ENCODE results near the gene CRAT. TPM values are rescaled to one million over a fixed set of nuclear protein-coding genes. Genes with fewer than 3 reads are reported as not detected.

The CRAT gene
- total and polyA plus RNA-seq, 2 of the 4 experiments (the other 2 are of a cell fraction) = 18.8 to 41.6 TPM

DNA sequence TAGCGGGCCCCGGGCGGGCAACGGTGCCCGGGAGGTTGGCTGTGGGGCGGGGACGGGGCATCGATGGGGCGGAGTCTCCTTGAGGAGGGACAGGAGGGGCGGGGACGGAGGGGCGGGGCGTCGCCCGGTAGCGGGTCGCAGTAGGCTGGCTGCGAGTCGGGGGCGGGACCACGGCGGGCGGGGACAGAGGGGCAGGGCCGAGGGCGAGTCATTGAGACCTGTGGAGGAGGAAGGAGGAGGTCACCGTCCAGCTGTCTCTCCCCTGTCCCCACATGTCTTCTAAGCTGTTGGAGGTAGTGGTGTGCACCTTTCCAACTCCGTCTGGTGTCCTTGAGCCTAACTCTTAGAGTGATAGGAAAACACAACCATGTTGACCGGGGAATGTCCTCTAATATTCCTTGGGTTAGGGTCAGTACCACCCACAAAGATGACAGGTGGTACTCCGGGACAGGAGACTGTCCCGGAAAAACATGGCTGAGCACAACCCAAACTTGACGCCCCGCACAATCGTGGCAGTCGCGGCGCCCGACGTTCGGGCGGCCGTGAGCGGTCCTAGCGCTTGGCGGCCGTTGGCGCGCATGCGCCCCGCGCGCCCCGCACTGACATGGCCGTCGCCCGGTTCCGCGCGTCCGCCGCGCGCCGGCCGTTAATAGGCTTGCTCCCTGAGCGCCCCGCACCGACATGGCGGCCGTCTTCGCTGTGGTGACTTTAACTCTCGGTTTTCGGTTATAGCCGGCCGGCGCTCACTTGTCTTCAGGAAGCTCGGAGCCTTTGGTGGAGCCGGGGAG, at the start of gene CRAT, which contains the start of gene PTPA (continued):
- TF ChIP-seq, protein P1, sequence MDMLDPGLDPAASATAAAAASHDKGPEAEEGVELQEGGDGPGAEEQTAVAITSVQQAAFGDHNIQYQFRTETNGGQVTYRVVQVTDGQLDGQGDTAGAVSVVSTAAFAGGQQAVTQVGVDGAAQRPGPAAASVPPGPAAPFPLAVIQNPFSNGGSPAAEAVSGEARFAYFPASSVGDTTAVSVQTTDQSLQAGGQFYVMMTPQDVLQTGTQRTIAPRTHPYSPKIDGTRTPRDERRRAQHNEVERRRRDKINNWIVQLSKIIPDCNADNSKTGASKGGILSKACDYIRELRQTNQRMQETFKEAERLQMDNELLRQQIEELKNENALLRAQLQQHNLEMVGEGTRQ (IDR thresholded peaks at IDR 0.05; ENCODE audit: low read depth, low read length) = peak; percentile 13; the same call in 1 of the 2 replicates
- no peak for TF ChIP-seq RCOR1 (IDR thresholded peaks at IDR 0.05; ENCODE audit: insufficient replicate concordance, low read length)
- TF ChIP-seq CEBPB (IDR thresholded peaks at IDR 0.05; ENCODE audit: low read depth, low read length) = no peak

DNA sequence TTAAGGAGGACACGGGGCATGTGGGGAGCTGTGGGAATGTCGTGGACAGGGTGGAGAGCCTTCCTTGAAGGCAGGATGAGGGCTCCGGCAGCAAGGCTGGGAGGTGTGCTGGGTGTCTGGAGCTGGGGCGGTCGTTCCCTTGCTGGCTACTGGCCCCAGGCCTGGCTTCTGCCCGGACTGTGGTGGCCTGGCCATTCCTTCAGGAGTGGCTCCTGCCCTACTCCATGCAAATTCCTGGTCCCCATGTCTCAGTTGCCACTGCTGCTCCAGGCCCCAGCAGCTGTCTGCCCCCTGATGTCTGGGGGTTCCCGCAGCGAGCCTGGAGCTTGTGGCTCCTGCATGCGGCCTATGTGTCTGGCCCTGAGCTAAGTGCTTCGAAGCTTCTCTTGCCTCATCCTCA, 45.6 kb upstream of the CRAT start:
- Histone ChIP-seq H3K4ac (ENCODE audit: low read depth, low read length) (no peak overlapping the region), H2BK15ac (ENCODE audit: low read depth, low read length) (no peak overlapping the region), H3K4me3 (ENCODE audit: insufficient read depth, low read depth, low read length) (no peak overlapping the region), H3K56ac (ENCODE audit: extremely low read depth, insufficient read depth, low read length) (no peak overlapping the region), H4K20me1 (ENCODE audit: insufficient read depth, low read length) (no peaks in the 10 kb centered on the region), H2BK5ac (ENCODE audit: low read depth, low read length, poor library complexity, severe bottlenecking) (no peak overlapping the region), H3K14ac (replicated peaks; ENCODE audit: low read depth, low read length) (no peak overlapping the region), H3K18ac (ENCODE audit: low read depth, low read length) (no peak overlapping the region), H2AK5ac (ENCODE audit: low read depth, low read length) (no peak overlapping the region), H3K36me3 (ENCODE audit: control insufficient read depth, insufficient read depth, low read length) (peaks cover 16% of the 10 kb centered on the region; the same call in 1 of the 2 replicates), H2AFZ (replicated peaks; ENCODE audit: low read length, poor library complexity) (no peak overlapping the region), H2BK20ac (ENCODE audit: low read depth, low read length) (no peak overlapping the region), H3K79me1 (ENCODE audit: low read depth in 1 of 2, low read length in 2 of 2) (peaks cover 0 to 11% of the 10 kb centered on the region in 2 experiments; a peak in 1 of 4 replicates), H4K5ac (ENCODE audit: low read depth, low read length) (no peak overlapping the region), H4K8ac (ENCODE audit: low read depth in 2 of 2, low read length in 2 of 2) (no peak overlapping the region), H3K23ac (ENCODE audit: low read depth, low read length) (no peak overlapping the region), H3K27ac (ENCODE audit: insufficient read depth, low read length) (no peak overlapping the region), H4K91ac (ENCODE audit: insufficient read depth, low read depth, low read length) (no peak overlapping the region), H2BK120ac (ENCODE audit: low read depth, low read length) (no peak overlapping the region), H3K9me3 (ENCODE audit: control insufficient read depth, insufficient read depth, low read length) (no peaks in the 10 kb centered on the region), H2AK9ac (replicated peaks; ENCODE audit: low read depth, low read length, poor library complexity) (peak overlapping the region; percentile 28), H3K9me1 (ENCODE audit: insufficient read depth, low read length) (0 out of 2 replicates have a peak, but pooled peaks cover 2% of the 10 kb centered on the region), H3K9ac (ENCODE audit: low read depth, low read length) (no peak overlapping the region), H3K27me3 (ENCODE audit: control insufficient read depth, insufficient read depth, low read length) (no peaks in the 10 kb centered on the region), H3K4me1 (ENCODE audit: control insufficient read depth, insufficient read depth, low read length) (no peaks in the 10 kb centered on the region), H3K4me2 (ENCODE audit: low read depth, low read length) (no peak overlapping the region)
- ChIA-PET POLR2A (ENCODE audit: unreplicated experiment) (no interaction called here), CTCF (no interaction called here)
- ATAC-seq (ENCODE audit: low read depth) (no peak), DNase-seq (no peak)
- no TSS peak for BruUV-seq (replicated peaks)
- in situ Hi-C loops (cut with MboI; ENCODE audit: low sequenced_read_pairs) = no loop called here
- WGBS, 2 experiments (ENCODE audit: extremely low coverage in 2 of 2, insufficient read length in 1 of 2) = 93% methylated on average over 3 of the region's 10 CpGs; no CpG with 5 or more reads in 1 of the 2 experiments
- dilution Hi-C loops (cut with HindIII; ENCODE audit: low sequenced_read_pairs, unreplicated experiment) = no loop called here
- intact Hi-C loops (cut with micrococcal nuclease) = no loop called here
- TF ChIP-seq, protein P2, sequence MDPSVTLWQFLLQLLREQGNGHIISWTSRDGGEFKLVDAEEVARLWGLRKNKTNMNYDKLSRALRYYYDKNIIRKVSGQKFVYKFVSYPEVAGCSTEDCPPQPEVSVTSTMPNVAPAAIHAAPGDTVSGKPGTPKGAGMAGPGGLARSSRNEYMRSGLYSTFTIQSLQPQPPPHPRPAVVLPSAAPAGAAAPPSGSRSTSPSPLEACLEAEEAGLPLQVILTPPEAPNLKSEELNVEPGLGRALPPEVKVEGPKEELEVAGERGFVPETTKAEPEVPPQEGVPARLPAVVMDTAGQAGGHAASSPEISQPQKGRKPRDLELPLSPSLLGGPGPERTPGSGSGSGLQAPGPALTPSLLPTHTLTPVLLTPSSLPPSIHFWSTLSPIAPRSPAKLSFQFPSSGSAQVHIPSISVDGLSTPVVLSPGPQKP (IDR thresholded peaks at IDR 0.05; ENCODE audit: borderline replicate concordance, low read depth, low read length) = no peak
- TF ChIP-seq, protein P1 (IDR thresholded peaks at IDR 0.05; ENCODE audit: low read depth, low read length) = no peak
- no peak for TF ChIP-seq CHD1 (IDR thresholded peaks at IDR 0.05; ENCODE audit: low read depth, low read length)
- no peak for TF ChIP-seq SMC3 (IDR thresholded peaks at IDR 0.05; ENCODE audit: low read depth, low read length)
- TF ChIP-seq MAFK (IDR thresholded peaks at IDR 0.05; ENCODE audit: low read depth, low read length) = no peak
- TF ChIP-seq, protein P3, sequence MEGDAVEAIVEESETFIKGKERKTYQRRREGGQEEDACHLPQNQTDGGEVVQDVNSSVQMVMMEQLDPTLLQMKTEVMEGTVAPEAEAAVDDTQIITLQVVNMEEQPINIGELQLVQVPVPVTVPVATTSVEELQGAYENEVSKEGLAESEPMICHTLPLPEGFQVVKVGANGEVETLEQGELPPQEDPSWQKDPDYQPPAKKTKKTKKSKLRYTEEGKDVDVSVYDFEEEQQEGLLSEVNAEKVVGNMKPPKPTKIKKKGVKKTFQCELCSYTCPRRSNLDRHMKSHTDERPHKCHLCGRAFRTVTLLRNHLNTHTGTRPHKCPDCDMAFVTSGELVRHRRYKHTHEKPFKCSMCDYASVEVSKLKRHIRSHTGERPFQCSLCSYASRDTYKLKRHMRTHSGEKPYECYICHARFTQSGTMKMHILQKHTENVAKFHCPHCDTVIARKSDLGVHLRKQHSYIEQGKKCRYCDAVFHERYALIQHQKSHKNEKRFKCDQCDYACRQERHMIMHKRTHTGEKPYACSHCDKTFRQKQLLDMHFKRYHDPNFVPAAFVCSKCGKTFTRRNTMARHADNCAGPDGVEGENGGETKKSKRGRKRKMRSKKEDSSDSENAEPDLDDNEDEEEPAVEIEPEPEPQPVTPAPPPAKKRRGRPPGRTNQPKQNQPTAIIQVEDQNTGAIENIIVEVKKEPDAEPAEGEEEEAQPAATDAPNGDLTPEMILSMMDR (conservative IDR thresholded peaks at IDR 0.05; ENCODE audit: low read depth, low read length) = no peak
- TF ChIP-seq CEBPB (IDR thresholded peaks at IDR 0.05; ENCODE audit: low read depth, low read length) = no peak
- no peak for TF ChIP-seq BHLHE40 (IDR thresholded peaks at IDR 0.05; ENCODE audit: low read depth, low read length)
- TF ChIP-seq FOS (IDR thresholded peaks at IDR 0.05; ENCODE audit: low read depth, low read length) = no peak
- no peak for TF ChIP-seq POLR2A (IDR thresholded peaks at IDR 0.05; ENCODE audit: low read depth, low read length)

Measured in IMR-90 (cell line).